Kidney (tissue), 14 donors: ENCODE measurements around the gene PF4V1. TPM values are rescaled to one million over a fixed set of nuclear protein-coding genes. Genes with fewer than 3 reads are reported as not detected.

Experiments used
- DNase-seq, 5 donors: peaks; one replicate each; pipeline ENCODE4 v3.0.0-alpha.2; 2013 to 2020
- FAIRE-seq: peaks from 2 replicates; lab custom pipeline; 2012; peaks lifted over from hg19 to GRCh38; lab: Jason Lieb, UNC
- H3K27ac ChIP-seq, 2 donors: one replicate each; pipeline ENCODE4 v1.7.0; 2013; ENCODE audit warnings: low read depth in 2 of 2, low read length in 2 of 2, inconsistent platforms in 1 of 2
- H3K27me3 ChIP-seq: one replicate; pipeline ENCODE4 v1.7.1; 2013; ENCODE audit warnings: low read length, inconsistent platforms; ENCODE audit not compliant: control insufficient read depth, insufficient read depth
- H3K36me3 ChIP-seq, 3 donors: one replicate each; pipeline versions ENCODE4 v1.7.0 to v1.7.1; 2013; ENCODE audit warnings: low read length in 3 of 3, control low read depth in 1 of 3, inconsistent platforms in 1 of 3; ENCODE audit not compliant: insufficient read depth in 3 of 3, control insufficient read depth in 2 of 3
- H3K4me1 ChIP-seq, 3 donors: one replicate each; pipeline versions ENCODE4 v1.7.0 to v1.7.1; 2013; ENCODE audit warnings: low read length in 3 of 3, inconsistent platforms in 1 of 3, low read depth in 1 of 3; ENCODE audit not compliant: control insufficient read depth in 2 of 3, insufficient read depth in 2 of 3
- H3K4me3 ChIP-seq, 3 donors: one replicate each; pipeline versions ENCODE4 v1.7.0 to v1.8.1; 2013; ENCODE audit warnings: low read length in 3 of 3, control low read depth in 1 of 3, inconsistent platforms in 1 of 3
- H3K9ac ChIP-seq, 3 donors: one replicate each; pipeline versions ENCODE4 v1.7.0 to v1.7.1; 2013; ENCODE audit warnings: low read length in 3 of 3, control low read depth in 1 of 3, inconsistent platforms in 1 of 3
- H3K9me3 ChIP-seq, 3 donors: one replicate each; pipeline versions ENCODE4 v1.7.0 to v1.7.1; 2013; ENCODE audit warnings: low read length in 3 of 3, control low read depth in 1 of 3, inconsistent platforms in 1 of 3; ENCODE audit not compliant: control insufficient read depth in 2 of 3, insufficient read depth in 1 of 3
- CTCF ChIP-seq: IDR thresholded peaks from 3 replicates; pipeline ENCODE4 v1.5.1; 2012; ENCODE audit warnings: mild to moderate bottlenecking, moderate library complexity, borderline replicate concordance; ENCODE audit not compliant: insufficient read depth; ENCODE audit errors: extremely low read depth
- intact Hi-C: fragments of 100-400 bp; cut with DNase I; formaldehyde crosslinking; loops from one replicate; pipeline ENCODE4 v1.11.1; 2022
- polyA plus RNA-seq: library from polyadenylated mRNA; stranded (reverse); fragments of 350-450 nt; fragmentation: Illumina TruSeq; extraction: RNeasy Lipid Tissue Mini Kit (QIAGEN cat#74804); gene quantifications from one replicate; pipeline ENCODE4 v1.2.3, GENCODE V29; 2014; ENCODE audit warnings: low read depth, low replicate concordance; ENCODE audit not compliant: insufficient read depth
- total RNA-seq: library from RNA; stranded (reverse); fragmentation: NEBNext Ultra II Directional; extraction: Animal tissue kit (Norgen Biotek cat#: 25700); gene quantifications from one replicate; pipeline ENCODE4 v1.2.1, GENCODE V29; 2021
- donor health status: control.
- donor health status: control.
- donor health status: control.
- donor health status: control.
- donor health status: control.
- donor health status: DM: yes; HTN: yes; CAD: no.
- donor health status: Normal renal cell carcinoma (clear cell type).

PF4V1 gene
- total and polyA plus RNA-seq, 2 donors from 2014 or later = 1.0 TPM; not detected in 1

GRCh38 chr4:73901031-73901430, 47.9 kb downstream of the PF4V1 start:
- Histone ChIP-seq H3K4me3 (no peak overlapping the region), H3K9me3 (no peaks in the 10 kb centered on the region), H3K36me3 (no peaks in the 10 kb centered on the region), H3K4me1 (no peaks in the 10 kb centered on the region), H3K27me3 (no peaks in the 10 kb centered on the region), H3K9ac (no peak overlapping the region), H3K27ac (no peak overlapping the region)
- FAIRE-seq = no peak
- intact Hi-C loops = no loop called here
- no peak for DNase-seq
- TF ChIP-seq CTCF = no peak

DNA sequence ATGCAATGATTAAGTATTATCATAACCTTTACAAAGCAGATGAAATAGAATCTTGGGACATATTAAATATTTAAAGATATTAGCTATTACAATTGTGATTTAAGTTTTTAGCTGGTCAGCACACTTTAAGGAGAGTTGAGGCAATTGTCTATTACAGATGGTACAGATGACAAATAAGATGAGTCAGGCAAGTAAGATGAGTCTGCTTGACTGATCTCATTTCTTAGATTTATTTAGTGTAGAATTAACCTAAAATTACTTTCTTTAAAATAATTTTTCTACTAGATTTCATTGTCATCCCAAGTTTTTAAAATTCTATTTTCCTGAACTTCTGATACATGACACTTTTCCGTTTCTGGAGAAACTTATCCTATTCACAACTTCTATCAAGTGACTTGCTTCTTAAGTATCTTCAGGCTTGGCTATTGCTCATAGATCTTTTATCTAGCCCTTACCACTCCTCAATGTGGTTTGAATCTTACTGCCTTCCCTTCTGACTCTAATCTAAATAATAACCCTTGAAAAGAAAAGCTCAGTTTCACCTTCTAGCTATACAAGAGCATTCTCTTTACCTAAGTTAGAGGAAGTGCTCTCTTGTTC, 49.0 kb downstream of the PF4V1 start:
- Histone ChIP-seq H3K27ac (no peak overlapping the region), H3K4me3 (no peak overlapping the region), H3K36me3 (no peaks in the 10 kb centered on the region), H3K27me3 (no peaks in the 10 kb centered on the region), H3K9ac (no peak overlapping the region), H3K9me3 (no peaks in the 10 kb centered on the region), H3K4me1 (no peaks in the 10 kb centered on the region)
- TF ChIP-seq CTCF = no peak
- FAIRE-seq (no peak), DNase-seq (no peak)
- intact Hi-C loops = no loop called here

DNA sequence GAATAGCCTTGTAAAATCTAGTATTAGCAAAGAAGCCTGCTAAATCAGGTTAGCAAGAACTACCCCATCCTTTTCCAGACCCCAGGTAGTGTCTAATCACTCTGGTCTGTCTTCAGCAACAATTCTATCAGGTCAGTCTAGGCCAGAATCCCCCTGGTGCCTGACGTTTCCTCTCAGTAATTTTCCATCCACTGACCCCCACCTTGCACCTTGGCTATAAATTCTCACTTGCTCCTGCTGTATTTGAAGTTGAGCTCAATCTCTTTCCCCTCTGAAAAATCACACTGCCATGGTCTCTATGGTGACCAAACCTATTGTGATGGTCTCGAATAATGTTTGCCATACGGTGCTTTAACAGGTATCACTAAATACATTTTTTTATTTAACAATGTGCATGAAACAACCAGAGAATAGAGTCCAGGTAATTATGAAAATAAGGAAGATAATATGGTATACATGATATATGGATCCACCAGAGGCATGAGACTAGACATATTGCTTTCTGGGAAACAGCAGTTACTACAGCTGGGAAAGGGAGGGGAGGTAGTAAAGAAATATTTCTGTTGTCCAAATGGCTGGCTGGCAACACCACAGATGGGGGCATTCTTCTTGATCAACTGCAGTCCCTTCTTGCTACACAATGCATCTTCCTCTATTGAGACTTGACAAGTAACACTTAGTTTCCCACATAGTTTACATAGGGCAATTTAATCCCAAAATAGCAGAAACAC, 49.9 kb downstream of the PF4V1 start:
- intact Hi-C loops = no loop called here
- Histone ChIP-seq H3K4me1 (no peaks in the 10 kb centered on the region), H3K27ac (no peak overlapping the region), H3K9ac (no peak overlapping the region), H3K9me3 (no peaks in the 10 kb centered on the region), H3K4me3 (no peak overlapping the region), H3K27me3 (no peaks in the 10 kb centered on the region), H3K36me3 (no peaks in the 10 kb centered on the region)
- TF ChIP-seq CTCF = no peak
- FAIRE-seq (no peak), DNase-seq (no peak)

Other genes starting within 250 kb of the PF4V1 start
- gene RASSF6, start 232.9 kb upstream of the PF4V1 start, total RNA-seq = 8.8 TPM
- gene RASSF6, start 232.9 kb upstream of the PF4V1 start, polyA plus RNA-seq = 4.7 TPM
- gene CXCL8, start 112.7 kb upstream of the PF4V1 start, total RNA-seq = 4.8 TPM
- 1.3 TPM for gene CXCL8, start 112.7 kb upstream of the PF4V1 start, polyA plus RNA-seq
- 8.2 TPM for gene CXCL6, start 16.6 kb upstream of the PF4V1 start, total RNA-seq
- gene CXCL6, start 16.6 kb upstream of the PF4V1 start, polyA plus RNA-seq = 1.1 TPM
- gene CXCL1, start 16.1 kb downstream of the PF4V1 start, total RNA-seq = 29.7 TPM
- 6.4 TPM for gene CXCL1, start 16.1 kb downstream of the PF4V1 start, polyA plus RNA-seq
- gene PF4, start 128.7 kb downstream of the PF4V1 start, total RNA-seq = not detected
- 0.80 TPM for gene PF4, start 128.7 kb downstream of the PF4V1 start, polyA plus RNA-seq
- not detected for gene PPBP, start 134.9 kb downstream of the PF4V1 start, total RNA-seq
- gene PPBP, start 134.9 kb downstream of the PF4V1 start, polyA plus RNA-seq = 1.5 TPM
- 0.63 TPM for gene CXCL5, start 145.4 kb downstream of the PF4V1 start, total RNA-seq
- gene CXCL5, start 145.4 kb downstream of the PF4V1 start, polyA plus RNA-seq = not detected
- gene CXCL3, start 185.4 kb downstream of the PF4V1 start, total RNA-seq = 2.8 TPM
- 0.97 TPM for gene CXCL3, start 185.4 kb downstream of the PF4V1 start, polyA plus RNA-seq
- gene CXCL2, start 245.9 kb downstream of the PF4V1 start, total RNA-seq = 17.8 TPM
- 16.9 TPM for gene CXCL2, start 245.9 kb downstream of the PF4V1 start, polyA plus RNA-seq